Trophoblast cell (in vitro differentiated cells and primary cell): ENCODE data around the gene ADAD1.

ENCODE experiments used
- DNase-seq, 2 donors: peaks; one replicate each; pipeline ENCODE4 v3.0.0-alpha.2; 2016
- H2AFZ ChIP-seq: 2 replicates; pipeline ENCODE4 v1.6.1; 2013; ENCODE audit warnings: low read length, moderate library complexity, mild to moderate bottlenecking; ENCODE audit not compliant: insufficient read depth, poor library complexity
- H2AK5ac ChIP-seq: 2 replicates; pipeline ENCODE4 v1.6.1; 2013; ENCODE audit warnings: mild to moderate bottlenecking, low read length
- H2BK120ac ChIP-seq: 2 replicates; pipeline ENCODE4 v1.6.1; 2013; ENCODE audit warnings: low read length, mild to moderate bottlenecking, moderate library complexity; ENCODE audit not compliant: insufficient read depth, poor library complexity
- H2BK12ac ChIP-seq: 2 replicates; pipeline ENCODE4 v1.6.1; 2013; ENCODE audit warnings: mild to moderate bottlenecking, low read length, moderate library complexity
- H2BK5ac ChIP-seq: 2 replicates; pipeline ENCODE4 v1.6.1; 2013; ENCODE audit warnings: low read length, low read depth, moderate library complexity, mild to moderate bottlenecking; ENCODE audit not compliant: poor library complexity
- H3K14ac ChIP-seq: 2 replicates; pipeline ENCODE4 v1.6.1; 2013; ENCODE audit warnings: mild to moderate bottlenecking, low read length
- H3K18ac ChIP-seq: 2 replicates; pipeline ENCODE4 v1.6.1; 2013; ENCODE audit warnings: mild to moderate bottlenecking, low read length
- H3K23ac ChIP-seq: 2 replicates; pipeline ENCODE4 v1.6.1; 2013; ENCODE audit warnings: low read length
- H3K27ac ChIP-seq: 2 replicates; pipeline ENCODE4 v1.5.1; 2013; ENCODE audit warnings: low read depth, mild to moderate bottlenecking, inconsistent platforms, low read length, moderate library complexity
- H3K27me3 ChIP-seq: 2 replicates; pipeline ENCODE4 v1.6.1; 2013; ENCODE audit warnings: inconsistent platforms, mild to moderate bottlenecking, low read length, moderate library complexity; ENCODE audit not compliant: insufficient read depth
- H3K36me3 ChIP-seq, 2 experiments: 1 replicate in 1 of 2; 2 replicates in 1 of 2; pipeline ENCODE4 v1.6.1; 2013; ENCODE audit warnings: low read length in 2 of 2, mild to moderate bottlenecking in 2 of 2, moderate library complexity in 1 of 2; ENCODE audit not compliant: insufficient read depth in 2 of 2, control insufficient read depth in 1 of 2
- H3K4ac ChIP-seq: 2 replicates; pipeline ENCODE4 v1.6.1; 2013; ENCODE audit warnings: low read depth, mild to moderate bottlenecking, low read length, moderate library complexity
- H3K4me1 ChIP-seq, 2 experiments: 1 replicate in 1 of 2; 2 replicates in 1 of 2; pipeline ENCODE4 v1.6.1; 2013; ENCODE audit warnings: low read length in 2 of 2, mild to moderate bottlenecking in 2 of 2, moderate library complexity in 1 of 2; ENCODE audit not compliant: insufficient read depth in 2 of 2, control insufficient read depth in 1 of 2
- H3K4me2 ChIP-seq: 2 replicates; pipeline ENCODE4 v1.6.1; 2013; ENCODE audit warnings: inconsistent platforms, mild to moderate bottlenecking, low read length, moderate library complexity
- H3K4me3 ChIP-seq: 2 replicates; pipeline ENCODE4 v1.5.1; 2013; ENCODE audit warnings: mild to moderate bottlenecking, low read depth, low read length, inconsistent platforms
- H3K79me1 ChIP-seq: one replicate; pipeline ENCODE4 v1.6.1; 2013; ENCODE audit warnings: low read length
- H3K79me2 ChIP-seq: 2 replicates; pipeline ENCODE4 v1.6.1; 2013; ENCODE audit warnings: low read length, mild to moderate bottlenecking; ENCODE audit not compliant: control insufficient read depth, insufficient read depth, poor library complexity
- H3K9ac ChIP-seq: 2 replicates; pipeline ENCODE4 v1.6.1; 2013; ENCODE audit warnings: mild to moderate bottlenecking, low read length
- H3K9me3 ChIP-seq: 2 replicates; pipeline ENCODE4 v1.6.1; 2013; ENCODE audit warnings: low read depth, mild to moderate bottlenecking, control low read depth, inconsistent platforms, low read length; ENCODE audit not compliant: insufficient read depth
- H4K12ac ChIP-seq: 2 replicates; pipeline ENCODE4 v1.6.1; 2013; ENCODE audit warnings: low read depth, mild to moderate bottlenecking, low read length, moderate library complexity
- H4K8ac ChIP-seq: 2 replicates; pipeline ENCODE4 v1.6.1; 2013; ENCODE audit warnings: low read depth, mild to moderate bottlenecking, low read length, moderate library complexity
- H4K91ac ChIP-seq: one replicate; pipeline ENCODE4 v1.6.1; 2013; ENCODE audit warnings: low read depth, mild to moderate bottlenecking, low read length, moderate library complexity
- WGBS: extraction: QIAGEN DNeasy Blood & Tissue Kit; methylation state at CpG from one replicate; pipeline ENCODE4 v1.1.7; 2013; ENCODE audit warnings: missing lambda C conversion rate; ENCODE audit not compliant: insufficient read length, insufficient coverage; ENCODE audit errors: extremely low coverage; 5-methylcytosine and 5-hydroxymethylcytosine counted together

The ADAD1 gene

DNA sequence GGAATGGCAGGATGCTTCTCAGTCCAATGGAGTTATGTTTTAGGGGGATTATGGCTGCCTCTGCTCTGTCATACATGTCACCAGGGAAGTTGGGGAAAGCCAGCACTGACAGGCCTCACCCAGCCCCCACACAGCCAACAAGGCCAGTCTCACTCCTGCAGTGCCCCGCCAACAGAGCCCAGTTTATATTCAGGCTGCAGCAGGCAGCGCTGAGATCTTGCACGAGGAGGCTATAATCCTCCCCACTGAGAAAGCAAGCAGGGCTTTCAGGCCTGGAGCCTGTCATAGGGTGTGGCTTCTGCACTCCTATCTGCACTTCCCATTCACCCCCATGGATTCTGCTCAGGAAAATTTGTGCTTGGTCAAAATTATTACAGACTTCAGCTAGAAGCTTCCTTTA lies 25.1 kb downstream of the ADAD1 start:
- Histone ChIP-seq H3K36me3 (no peaks in the 10 kb centered on the region), H3K27ac (no peak overlapping the region), H4K8ac (no peak overlapping the region), H3K79me2 (no peaks in the 10 kb centered on the region), H4K91ac (no peak overlapping the region), H2AK5ac (no peak overlapping the region), H4K12ac (no peak overlapping the region), H3K9ac (no peak overlapping the region), H3K18ac (no peak overlapping the region), H3K79me1 (no peaks in the 10 kb centered on the region), H3K27me3 (no peaks in the 10 kb centered on the region), H3K23ac (no peak overlapping the region), H2BK12ac (no peak overlapping the region), H3K4me2 (no peak overlapping the region), H3K9me3 (no peaks in the 10 kb centered on the region), H3K4ac (no peak overlapping the region), H3K4me1 (no peaks in the 10 kb centered on the region), H3K14ac (no peak overlapping the region), H3K4me3 (no peak overlapping the region), H2BK120ac (no peak overlapping the region), H2BK5ac (no peak overlapping the region), H2AFZ (no peak overlapping the region)
- no CpG with 5 or more reads among the region's 3 CpGs for WGBS
- DNase-seq, result no peak

DNA sequence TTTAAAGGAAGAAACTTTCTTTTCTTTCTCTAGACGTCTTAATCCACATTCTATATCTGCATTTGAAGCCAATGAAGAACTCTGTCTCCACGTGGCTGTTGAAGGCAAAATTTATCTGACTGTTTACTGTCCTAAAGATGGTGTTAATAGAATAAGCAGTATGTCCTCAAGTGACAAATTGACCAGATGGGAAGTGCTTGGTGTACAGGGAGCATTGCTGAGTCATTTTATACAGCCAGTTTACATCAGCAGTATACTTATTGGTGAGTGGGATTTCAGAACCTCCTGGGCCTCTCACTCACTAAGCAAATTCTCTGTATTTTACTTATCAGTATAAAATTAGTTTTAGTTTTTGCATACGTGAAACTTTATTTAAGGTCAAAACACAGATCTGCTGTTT lies 33.7 kb downstream of the ADAD1 start:
- DNase-seq, result no peak
- no peak overlapping the region for H3K14ac ChIP-seq
- H2BK12ac ChIP-seq, result no peak overlapping the region
- H3K36me3 ChIP-seq, result no peaks in the 10 kb centered on the region
- no peaks in the 10 kb centered on the region for H3K79me1 ChIP-seq
- H2AFZ ChIP-seq, result no peak overlapping the region
- H3K18ac ChIP-seq, result no peak overlapping the region
- H3K27me3 ChIP-seq, result no peaks in the 10 kb centered on the region
- no peaks in the 10 kb centered on the region for H3K4me1 ChIP-seq
- no peak overlapping the region for H4K12ac ChIP-seq
- H4K8ac ChIP-seq, result no peak overlapping the region
- H3K27ac ChIP-seq, result no peak overlapping the region
- H3K4me2 ChIP-seq, result no peak overlapping the region
- no peaks in the 10 kb centered on the region for H3K9me3 ChIP-seq
- no peak overlapping the region for H2BK120ac ChIP-seq
- no peak overlapping the region for H2BK5ac ChIP-seq
- no peak overlapping the region for H3K23ac ChIP-seq
- H3K9ac ChIP-seq, result no peak overlapping the region
- H2AK5ac ChIP-seq, result no peak overlapping the region
- H3K4me3 ChIP-seq, result no peak overlapping the region
- H3K4ac ChIP-seq, result no peak overlapping the region
- no CpG with 5 or more reads among the region's 3 CpGs for WGBS
- no peak overlapping the region for H4K91ac ChIP-seq
- no peaks in the 10 kb centered on the region for H3K79me2 ChIP-seq

DNA sequence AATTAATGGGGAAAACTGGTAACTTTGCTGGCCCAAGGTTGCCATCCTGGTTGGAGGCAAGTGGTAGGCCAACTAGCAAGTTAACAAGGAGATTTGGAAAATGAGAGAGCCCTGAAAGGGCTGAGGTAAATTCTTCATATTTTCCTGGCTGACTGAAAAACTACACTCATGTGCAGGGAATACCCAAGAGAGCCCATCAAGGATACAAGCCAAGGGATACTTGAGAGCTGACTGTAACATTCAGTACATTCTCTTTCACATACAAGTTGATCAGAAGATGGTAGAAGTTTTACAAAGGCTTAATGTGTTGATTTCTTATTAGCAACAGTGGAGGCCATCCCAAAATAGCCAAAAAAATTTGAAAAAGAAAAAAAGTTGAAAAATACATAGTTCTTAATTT lies 44.4 kb downstream of the ADAD1 start:
- no peak overlapping the region for H3K4ac ChIP-seq
- no peaks in the 10 kb centered on the region for H3K9me3 ChIP-seq
- H3K18ac ChIP-seq, result no peak overlapping the region

DNA sequence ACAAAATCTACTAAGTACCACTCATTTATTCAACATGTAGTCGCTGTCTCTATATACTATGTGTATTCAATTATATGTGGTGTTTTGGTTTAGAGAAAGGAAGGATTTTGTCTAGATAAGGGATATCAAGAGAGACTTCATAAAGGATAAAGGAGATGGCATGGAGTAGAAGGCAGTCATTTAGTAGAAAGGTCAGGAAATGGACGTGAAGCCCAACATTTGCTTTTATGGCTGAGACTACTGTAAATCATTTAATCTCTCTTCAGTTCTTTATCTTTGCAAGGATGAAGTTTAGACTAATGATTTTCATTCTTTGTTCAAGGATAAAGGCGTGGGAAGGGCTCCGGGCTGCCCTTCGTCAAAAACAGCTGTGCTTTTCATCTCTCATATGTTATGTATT lies 52.5 kb downstream of the ADAD1 start:
- DNase-seq, result no peak
- WGBS, result no CpG with 5 or more reads among the region's 5 CpGs
- Histone ChIP-seq H3K4ac (no peak overlapping the region), H3K23ac (no peak overlapping the region), H3K14ac (no peak overlapping the region), H3K4me1 (no peaks in the 10 kb centered on the region), H3K9ac (no peak overlapping the region), H3K18ac (no peak overlapping the region), H2AK5ac (no peak overlapping the region), H4K91ac (no peak overlapping the region), H3K36me3 (no peaks in the 10 kb centered on the region), H2BK12ac (no peak overlapping the region), H2BK120ac (no peak overlapping the region), H4K8ac (no peak overlapping the region), H3K4me2 (no peak overlapping the region), H3K9me3 (no peaks in the 10 kb centered on the region), H3K27me3 (no peaks in the 10 kb centered on the region), H2AFZ (no peak overlapping the region), H4K12ac (no peak overlapping the region), H2BK5ac (no peak overlapping the region), H3K4me3 (no peak overlapping the region), H3K27ac (no peak overlapping the region), H3K79me1 (no peaks in the 10 kb centered on the region), H3K79me2 (no peaks in the 10 kb centered on the region)

More for the DNA sequence above, 44.4 kb downstream of the ADAD1 start:
- H3K27me3 ChIP-seq, result no peaks in the 10 kb centered on the region
- no peak overlapping the region for H2AK5ac ChIP-seq
- no peak overlapping the region for H4K8ac ChIP-seq
- no peak for DNase-seq
- no peak overlapping the region for H3K4me3 ChIP-seq
- H3K36me3 ChIP-seq, result no peaks in the 10 kb centered on the region
- H4K12ac ChIP-seq, result no peak overlapping the region
- H4K91ac ChIP-seq, result no peak overlapping the region
- H2BK120ac ChIP-seq, result no peak overlapping the region
- no peak overlapping the region for H2BK12ac ChIP-seq
- H3K79me2 ChIP-seq, result no peaks in the 10 kb centered on the region
- H3K79me1 ChIP-seq, result no peaks in the 10 kb centered on the region
- no peak overlapping the region for H2BK5ac ChIP-seq
- H3K9ac ChIP-seq, result no peak overlapping the region
- H3K4me1 ChIP-seq, result no peaks in the 10 kb centered on the region
- H3K4me2 ChIP-seq, result no peak overlapping the region
- H2AFZ ChIP-seq, result no peak overlapping the region
- no peak overlapping the region for H3K23ac ChIP-seq
- H3K27ac ChIP-seq, result no peak overlapping the region
- H3K14ac ChIP-seq, result no peak overlapping the region

DNA sequence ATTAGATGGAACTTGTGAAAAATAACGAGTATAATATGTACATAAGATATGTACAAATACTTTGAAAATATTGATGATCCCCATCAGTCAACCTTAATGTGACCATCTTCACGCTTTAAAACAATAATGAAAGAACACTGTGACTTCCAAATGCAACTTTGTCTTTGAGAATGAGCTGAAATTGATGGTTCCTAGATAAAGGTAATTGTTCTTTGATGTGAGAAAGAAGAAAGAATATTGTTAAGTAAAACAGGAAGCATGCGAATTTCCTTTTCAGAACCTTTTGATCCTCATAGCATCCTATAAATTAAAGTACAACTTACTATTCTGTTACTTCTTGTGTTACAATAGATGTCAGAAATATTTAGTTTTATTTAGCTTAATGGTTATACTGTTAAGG lies 55.5 kb downstream of the ADAD1 start:
- no peak for DNase-seq
- no CpG with 5 or more reads among the region's 3 CpGs for WGBS
- no peak overlapping the region for H3K9ac ChIP-seq

More for the DNA sequence above, 55.5 kb downstream of the ADAD1 start:
- Histone ChIP-seq H2BK5ac (no peak overlapping the region), H2BK12ac (no peak overlapping the region), H3K27ac (no peak overlapping the region), H2AK5ac (no peak overlapping the region), H4K12ac (no peak overlapping the region), H3K9me3 (no peaks in the 10 kb centered on the region), H3K14ac (no peak overlapping the region), H3K79me1 (no peaks in the 10 kb centered on the region), H3K18ac (no peak overlapping the region), H2AFZ (no peak overlapping the region), H3K79me2 (no peaks in the 10 kb centered on the region), H3K4ac (no peak overlapping the region), H4K8ac (no peak overlapping the region), H3K4me3 (no peak overlapping the region), H3K27me3 (no peaks in the 10 kb centered on the region), H2BK120ac (no peak overlapping the region), H3K36me3 (no peaks in the 10 kb centered on the region), H3K23ac (no peak overlapping the region), H4K91ac (no peak overlapping the region), H3K4me1 (no peaks in the 10 kb centered on the region), H3K4me2 (no peak overlapping the region)
